ENCODE data around the gene ABCG2. TPM values are rescaled to one million over a fixed set of nuclear protein-coding genes. Genes with fewer than 3 reads are reported as not detected.

Gene ABCG2
- total and polyA plus RNA-seq, 4 donors = 0.67 to 3.7 (median 3.1) TPM

DNA sequence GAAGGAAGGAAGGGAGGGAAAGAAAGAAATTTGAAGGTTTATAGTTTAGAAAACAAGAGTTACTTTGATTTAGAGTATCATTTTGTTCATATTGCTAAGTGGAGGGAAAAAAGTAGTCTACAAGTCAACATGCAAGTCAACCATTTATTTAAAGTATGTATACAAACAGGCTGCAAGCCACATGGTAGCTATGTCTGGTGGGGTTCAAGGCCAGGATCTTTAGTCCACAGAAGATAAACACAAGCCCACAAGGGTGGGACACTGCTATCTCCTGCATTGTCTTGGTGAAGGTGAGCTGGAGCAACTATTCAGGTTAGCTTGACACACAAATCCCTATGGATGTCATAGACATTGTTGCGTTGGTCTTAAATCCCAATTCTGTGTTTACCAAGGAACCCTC lies 71.4 kb downstream of the ABCG2 start:
- H3K4me3 ChIP-seq (ENCODE audit: low read length in 2 of 2) = no peak overlapping the region
- H3K27me3 ChIP-seq (ENCODE audit: control insufficient read depth in 1 of 2, insufficient read depth in 2 of 2, low read length in 1 of 2) = no peaks in the 10 kb centered on the region
- ATAC-seq (ENCODE audit: low FRiP score) (no peak), DNase-seq (no peak)
- peaks cover 0 to 2% of the 10 kb centered on the region in 2 donors for H3K4me1 ChIP-seq (ENCODE audit: control insufficient read depth in 1 of 2, insufficient read depth in 2 of 2, low read length in 2 of 2)
- no peaks in the 10 kb centered on the region for H3K36me3 ChIP-seq (ENCODE audit: control insufficient read depth in 1 of 2, insufficient read depth in 2 of 2, low read length in 1 of 2)
- H3K27ac ChIP-seq (ENCODE audit: low read depth in 1 of 2, low read length in 2 of 2) = no peak overlapping the region
- no peaks in the 10 kb centered on the region for H3K9me3 ChIP-seq (ENCODE audit: control insufficient read depth, low read length)
- WGBS, 2 donors = 99 to 100% methylated on average over 1 of the region's 1 CpG
- intact Hi-C loops (cut with DNase I) = no loop called here

DNA sequence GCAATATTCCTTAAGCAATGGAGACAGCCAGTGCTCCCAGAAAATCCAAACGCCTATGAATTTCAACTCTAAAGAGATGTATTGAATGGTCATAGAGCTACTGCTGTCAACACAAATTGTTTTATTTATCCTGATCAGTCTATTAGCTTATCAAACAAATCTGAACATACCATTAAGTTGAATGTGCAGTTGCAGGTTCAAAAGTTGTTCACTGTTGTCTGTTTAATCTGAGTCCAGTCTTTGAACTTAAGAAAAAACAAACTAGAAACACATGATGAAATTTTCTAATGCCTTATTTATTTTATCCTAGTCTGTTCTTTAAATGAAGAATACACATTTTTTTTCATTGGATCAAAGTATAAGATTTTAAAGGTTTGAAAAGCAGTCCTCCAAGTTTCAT lies 77.8 kb downstream of the ABCG2 start:
- WGBS, 2 donors = 89 to 94% methylated on average over 1 of the region's 1 CpG

DNA sequence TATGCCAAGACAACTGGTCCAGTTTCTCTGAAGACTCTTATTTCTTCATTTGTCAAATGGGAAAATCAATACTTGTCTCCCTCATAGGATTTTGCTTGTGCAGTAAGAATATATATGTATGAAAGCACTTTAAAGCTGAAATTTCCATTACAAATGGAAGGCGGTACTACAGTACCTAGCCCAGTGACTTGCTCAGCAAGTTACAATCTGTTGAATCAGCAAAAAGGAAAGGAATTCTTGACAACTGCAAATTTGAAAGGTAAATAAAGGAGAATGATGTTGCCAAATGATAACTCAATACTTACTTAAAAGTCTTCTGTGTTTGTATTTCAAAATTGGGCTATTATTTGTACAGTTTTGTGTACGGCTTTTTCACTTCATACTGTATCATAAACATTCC lies 79.9 kb downstream of the ABCG2 start:
- Histone ChIP-seq H3K9me3 (ENCODE audit: control insufficient read depth, low read length) (no peaks in the 10 kb centered on the region), H3K4me1 (ENCODE audit: control insufficient read depth in 1 of 2, insufficient read depth in 2 of 2, low read length in 2 of 2) (no peaks in the 10 kb centered on the region), H3K36me3 (ENCODE audit: control insufficient read depth in 1 of 2, insufficient read depth in 2 of 2, low read length in 1 of 2) (peaks cover 0 to 4% of the 10 kb centered on the region in 2 donors), H3K4me3 (ENCODE audit: low read length in 2 of 2) (no peak overlapping the region), H3K27ac (ENCODE audit: low read depth in 1 of 2, low read length in 2 of 2) (no peak overlapping the region), H3K27me3 (ENCODE audit: control insufficient read depth in 1 of 2, insufficient read depth in 2 of 2, low read length in 1 of 2) (no peaks in the 10 kb centered on the region)
- DNase-seq (no peak), ATAC-seq (ENCODE audit: low FRiP score) (no peak)
- WGBS, 2 donors = 67 to 90% methylated on average over 2 of the region's 2 CpGs
- intact Hi-C loops (cut with DNase I) = no loop called here

More for the DNA sequence above, 77.8 kb downstream of the ABCG2 start:
- H3K27ac ChIP-seq (ENCODE audit: low read depth in 1 of 2, low read length in 2 of 2) = no peak overlapping the region
- DNase-seq = no peak
- H3K4me3 ChIP-seq (ENCODE audit: low read length in 2 of 2) = no peak overlapping the region
- no peaks in the 10 kb centered on the region for H3K27me3 ChIP-seq (ENCODE audit: control insufficient read depth in 1 of 2, insufficient read depth in 2 of 2, low read length in 1 of 2)
- no peaks in the 10 kb centered on the region for H3K4me1 ChIP-seq (ENCODE audit: control insufficient read depth in 1 of 2, insufficient read depth in 2 of 2, low read length in 2 of 2)
- no peak for ATAC-seq (ENCODE audit: low FRiP score)
- intact Hi-C loops (cut with DNase I) = no loop called here
- H3K9me3 ChIP-seq (ENCODE audit: control insufficient read depth, low read length) = no peaks in the 10 kb centered on the region
- peaks cover 0 to 4% of the 10 kb centered on the region in 2 donors for H3K36me3 ChIP-seq (ENCODE audit: control insufficient read depth in 1 of 2, insufficient read depth in 2 of 2, low read length in 1 of 2)

DNA sequence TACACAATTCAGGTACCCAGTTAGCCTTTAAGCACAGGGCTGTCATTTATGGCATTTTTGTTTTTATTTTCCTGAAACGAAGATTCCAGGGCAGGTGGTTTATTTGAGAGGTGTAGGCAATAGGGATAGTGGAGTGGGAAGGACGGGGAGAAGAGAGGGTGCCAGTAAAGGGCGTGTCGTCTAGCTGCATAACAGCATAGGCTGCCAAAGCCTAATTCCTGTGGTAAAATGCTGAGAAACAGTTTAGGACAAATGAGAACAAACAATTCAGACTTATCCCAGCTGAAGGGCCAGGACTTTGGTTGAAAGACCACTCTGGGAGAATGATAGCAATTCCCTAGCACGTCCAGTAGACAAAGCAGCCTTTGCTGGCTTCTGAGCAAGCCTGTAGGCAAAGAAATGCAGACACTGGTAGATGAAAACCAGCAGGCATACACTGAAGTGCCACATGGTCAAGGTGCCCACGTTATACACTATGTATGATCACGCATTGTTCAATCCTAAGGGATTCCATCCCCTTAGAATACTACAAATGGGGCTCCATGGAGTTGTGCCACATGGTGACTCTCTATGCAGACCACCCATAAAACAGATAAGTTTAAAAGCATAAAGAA lies 80.4 kb downstream of the ABCG2 start:
- H3K4me3 ChIP-seq (ENCODE audit: low read length in 2 of 2) = no peak overlapping the region
- peak; percentile 51 for ATAC-seq (ENCODE audit: low FRiP score)
- H3K27me3 ChIP-seq (ENCODE audit: control insufficient read depth in 1 of 2, insufficient read depth in 2 of 2, low read length in 1 of 2) = no peaks in the 10 kb centered on the region
- intact Hi-C loops (cut with DNase I) = no loop called here
- H3K27ac ChIP-seq (ENCODE audit: low read depth in 1 of 2, low read length in 2 of 2) = no peak overlapping the region
- no peaks in the 10 kb centered on the region for H3K4me1 ChIP-seq (ENCODE audit: control insufficient read depth in 1 of 2, insufficient read depth in 2 of 2, low read length in 2 of 2)
- 67 to 72% methylated on average over 7 of the region's 7 CpGs for WGBS, 2 donors
- no peaks in the 10 kb centered on the region for H3K9me3 ChIP-seq (ENCODE audit: control insufficient read depth, low read length)
- DNase-seq = no peak
- peaks cover 0 to 4% of the 10 kb centered on the region in 2 donors for H3K36me3 ChIP-seq (ENCODE audit: control insufficient read depth in 1 of 2, insufficient read depth in 2 of 2, low read length in 1 of 2)

DNA sequence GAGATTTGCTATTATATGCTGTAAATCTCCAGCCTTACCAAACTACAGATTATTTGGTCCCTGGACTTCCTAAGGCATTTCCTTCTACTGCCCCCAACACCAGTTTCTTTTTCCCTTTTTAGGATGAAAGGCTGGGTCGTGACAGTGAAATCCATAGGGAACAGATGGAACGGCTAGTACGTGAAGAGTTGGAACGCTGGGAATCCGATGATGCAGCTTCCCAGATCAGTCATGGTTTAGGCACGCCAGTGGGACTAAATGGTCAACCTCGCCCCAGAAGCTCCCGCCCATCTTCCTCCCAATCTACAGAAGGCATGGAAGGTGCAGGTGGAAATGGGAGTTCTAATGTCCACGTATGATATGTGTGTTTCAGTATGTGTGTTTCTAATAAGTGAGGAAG lies 83.1 kb downstream of the ABCG2 start:
- intact Hi-C loops (cut with DNase I) = no loop called here
- Histone ChIP-seq H3K27me3 (ENCODE audit: control insufficient read depth in 1 of 2, insufficient read depth in 2 of 2, low read length in 1 of 2) (no peaks in the 10 kb centered on the region), H3K4me1 (ENCODE audit: control insufficient read depth in 1 of 2, insufficient read depth in 2 of 2, low read length in 2 of 2) (no peaks in the 10 kb centered on the region), H3K4me3 (ENCODE audit: low read length in 2 of 2) (no peak overlapping the region), H3K9me3 (ENCODE audit: control insufficient read depth, low read length) (no peaks in the 10 kb centered on the region), H3K27ac (ENCODE audit: low read depth in 1 of 2, low read length in 2 of 2) (no peak overlapping the region), H3K36me3 (ENCODE audit: control insufficient read depth in 1 of 2, insufficient read depth in 2 of 2, low read length in 1 of 2) (peaks cover 9 to 18% of the 10 kb centered on the region in 2 donors)
- ATAC-seq (ENCODE audit: low FRiP score) = no peak
- WGBS, 2 donors = 87 to 88% methylated on average over 9 of the region's 9 CpGs
- no peak for DNase-seq

DNA sequence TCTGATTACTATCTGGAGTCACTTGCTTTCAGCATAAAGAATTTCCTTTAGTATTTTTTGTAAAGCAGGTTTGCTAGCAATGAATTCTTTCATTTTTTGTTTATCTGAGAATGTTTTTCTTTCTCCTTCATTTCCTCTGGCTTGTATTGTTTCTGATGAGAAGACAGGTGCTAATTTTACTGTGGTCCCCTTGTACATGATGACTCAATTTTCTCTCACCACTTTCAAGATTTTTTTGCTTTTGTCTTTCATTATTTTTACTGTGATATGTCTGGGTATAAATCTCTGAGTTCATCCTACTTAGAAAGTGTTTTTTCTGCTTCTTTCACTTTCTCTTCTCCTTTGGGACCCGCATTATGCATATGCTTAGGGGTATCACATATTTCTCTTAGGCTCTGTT lies 88.4 kb downstream of the ABCG2 start:
- intact Hi-C loops (cut with DNase I) = no loop called here
- H3K36me3 ChIP-seq (ENCODE audit: control insufficient read depth in 1 of 2, insufficient read depth in 2 of 2, low read length in 1 of 2) = peaks cover 11 to 23% of the 10 kb centered on the region in 2 donors
- WGBS, 2 donors = 96 to 99% methylated on average over 1 of the region's 1 CpG

DNA sequence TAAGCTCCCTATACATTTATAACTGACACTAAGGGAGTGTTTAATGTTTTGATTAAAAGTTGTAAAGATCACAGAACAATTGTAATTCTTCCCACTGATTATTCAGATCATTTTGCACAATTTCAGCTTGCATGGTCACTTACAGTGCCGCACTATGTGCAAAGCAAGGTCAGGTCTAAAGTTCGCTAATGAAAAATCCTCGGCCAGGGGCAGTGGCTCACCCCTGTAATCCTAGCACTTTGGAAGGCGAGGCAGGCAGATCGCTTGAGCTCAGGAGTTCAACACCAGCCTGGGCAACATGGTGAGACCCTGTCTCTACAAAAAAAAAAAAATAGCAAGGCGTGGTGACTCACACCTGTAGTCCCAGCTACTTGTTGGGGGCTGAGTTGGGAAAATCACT lies 94.0 kb downstream of the ABCG2 start:
- H3K4me1 ChIP-seq (ENCODE audit: control insufficient read depth in 1 of 2, insufficient read depth in 2 of 2, low read length in 2 of 2) = no peaks in the 10 kb centered on the region
- no peak for ATAC-seq (ENCODE audit: low FRiP score)
- intact Hi-C loops (cut with DNase I) = no loop called here
- no peaks in the 10 kb centered on the region for H3K9me3 ChIP-seq (ENCODE audit: control insufficient read depth, low read length)
- DNase-seq = no peak
- H3K4me3 ChIP-seq (ENCODE audit: low read length in 2 of 2) = no peak overlapping the region
- WGBS, 2 donors = 86 to 92% methylated on average over 6 of the region's 6 CpGs
- H3K27me3 ChIP-seq (ENCODE audit: control insufficient read depth in 1 of 2, insufficient read depth in 2 of 2, low read length in 1 of 2) = no peaks in the 10 kb centered on the region
- no peak overlapping the region for H3K27ac ChIP-seq (ENCODE audit: low read depth in 1 of 2, low read length in 2 of 2)
- peaks cover 6 to 9% of the 10 kb centered on the region in 2 donors for H3K36me3 ChIP-seq (ENCODE audit: control insufficient read depth in 1 of 2, insufficient read depth in 2 of 2, low read length in 1 of 2)

More for the DNA sequence above, 88.4 kb downstream of the ABCG2 start:
- H3K27ac ChIP-seq (ENCODE audit: low read depth in 1 of 2, low read length in 2 of 2) = no peak overlapping the region
- ATAC-seq (ENCODE audit: low FRiP score) (no peak), DNase-seq (no peak)
- no peaks in the 10 kb centered on the region for H3K4me1 ChIP-seq (ENCODE audit: control insufficient read depth in 1 of 2, insufficient read depth in 2 of 2, low read length in 2 of 2)
- no peak overlapping the region for H3K4me3 ChIP-seq (ENCODE audit: low read length in 2 of 2)
- no peaks in the 10 kb centered on the region for H3K27me3 ChIP-seq (ENCODE audit: control insufficient read depth in 1 of 2, insufficient read depth in 2 of 2, low read length in 1 of 2)
- H3K9me3 ChIP-seq (ENCODE audit: control insufficient read depth, low read length) = no peaks in the 10 kb centered on the region

DNA sequence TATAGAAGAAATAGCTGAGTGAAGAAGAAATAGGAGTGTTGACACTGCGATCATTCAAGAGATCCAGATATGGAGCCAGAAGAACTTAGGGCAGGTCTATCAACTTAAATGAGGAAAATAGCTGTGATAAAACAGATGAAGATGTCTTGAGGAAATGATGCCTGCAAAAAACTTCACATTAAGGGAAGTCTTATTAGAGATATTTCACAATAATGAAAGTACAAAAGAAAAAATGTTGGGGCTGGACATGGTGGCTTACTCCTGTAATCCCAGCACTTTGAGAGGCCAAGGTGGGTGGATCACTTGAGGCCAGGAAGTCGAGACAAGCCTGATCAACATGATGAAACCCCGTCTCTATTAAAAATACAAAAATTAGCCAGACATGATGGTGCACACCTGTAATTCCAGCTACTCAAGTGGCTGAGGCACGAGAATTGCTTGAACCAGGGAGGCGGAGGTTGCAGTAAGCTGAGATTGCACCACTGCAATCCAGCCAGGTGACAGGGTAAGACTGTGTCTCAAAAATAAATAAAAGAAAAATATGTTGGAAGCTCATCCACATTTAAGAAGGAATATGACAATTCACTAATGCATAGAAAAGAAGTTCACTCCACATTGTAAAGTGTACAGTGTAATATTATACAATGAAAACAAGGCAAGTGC lies 94.7 kb downstream of the ABCG2 start:
- no peak overlapping the region for H3K27ac ChIP-seq (ENCODE audit: low read depth in 1 of 2, low read length in 2 of 2)
- no peak overlapping the region for H3K4me3 ChIP-seq (ENCODE audit: low read length in 2 of 2)
- no peak for ATAC-seq (ENCODE audit: low FRiP score)
- H3K27me3 ChIP-seq (ENCODE audit: control insufficient read depth in 1 of 2, insufficient read depth in 2 of 2, low read length in 1 of 2) = no peaks in the 10 kb centered on the region
- no peaks in the 10 kb centered on the region for H3K9me3 ChIP-seq (ENCODE audit: control insufficient read depth, low read length)
- no peaks in the 10 kb centered on the region for H3K4me1 ChIP-seq (ENCODE audit: control insufficient read depth in 1 of 2, insufficient read depth in 2 of 2, low read length in 2 of 2)
- no peak for DNase-seq
- 86 to 88% methylated on average over 5 of the region's 5 CpGs for WGBS, 2 donors
- intact Hi-C loops (cut with DNase I) = no loop called here
- H3K36me3 ChIP-seq (ENCODE audit: control insufficient read depth in 1 of 2, insufficient read depth in 2 of 2, low read length in 1 of 2) = peaks cover 8 to 9% of the 10 kb centered on the region in 2 donors

DNA sequence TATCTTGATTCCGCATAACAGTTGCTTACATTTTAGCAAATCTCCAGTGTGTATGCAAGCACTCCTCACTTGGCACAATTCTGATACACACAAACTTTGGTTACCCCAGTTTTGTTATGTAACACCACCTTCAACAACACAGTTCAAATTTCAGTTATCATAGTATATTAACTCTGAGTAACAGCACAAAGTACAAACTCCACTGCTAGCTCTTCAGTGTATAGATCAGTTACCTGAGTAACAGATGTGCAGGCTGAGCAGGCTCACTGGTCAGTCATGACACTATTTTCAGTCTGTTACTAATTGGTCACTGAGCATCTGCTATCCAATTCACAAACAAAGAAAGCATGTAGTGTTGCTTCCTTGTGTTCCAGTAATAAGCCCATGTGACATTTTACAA lies 95.6 kb downstream of the ABCG2 start:
- no peak for ATAC-seq (ENCODE audit: low FRiP score)
- H3K9me3 ChIP-seq (ENCODE audit: control insufficient read depth, low read length) = no peaks in the 10 kb centered on the region
- H3K36me3 ChIP-seq (ENCODE audit: control insufficient read depth in 1 of 2, insufficient read depth in 2 of 2, low read length in 1 of 2) = peaks cover 8 to 9% of the 10 kb centered on the region in 2 donors
- no peaks in the 10 kb centered on the region for H3K27me3 ChIP-seq (ENCODE audit: control insufficient read depth in 1 of 2, insufficient read depth in 2 of 2, low read length in 1 of 2)
- intact Hi-C loops (cut with DNase I) = no loop called here
- no peaks in the 10 kb centered on the region for H3K4me1 ChIP-seq (ENCODE audit: control insufficient read depth in 1 of 2, insufficient read depth in 2 of 2, low read length in 2 of 2)
- no peak for DNase-seq
- 93 to 95% methylated on average over 1 of the region's 1 CpG for WGBS, 2 donors
- no peak overlapping the region for H3K4me3 ChIP-seq (ENCODE audit: low read length in 2 of 2)
- H3K27ac ChIP-seq (ENCODE audit: low read depth in 1 of 2, low read length in 2 of 2) = no peak overlapping the region
